GM18505 (cell line): Measurements from ENCODE around the gene FRMD4A.

Experiments used
- ATAC-seq: cut with Tn5 transposase; IDR thresholded peaks from one replicate; pipeline ENCODE4 v1.9.1; 2021; ENCODE audit not compliant: unreplicated experiment
- POLR2A ChIP-seq: IDR thresholded peaks from 4 replicates; pipeline ENCODE4 v1.6.1; 2011; ENCODE audit warnings: borderline replicate concordance; ENCODE audit not compliant: insufficient read depth, insufficient read length; ENCODE audit errors: extremely low read depth

Gene FRMD4A

GRCh38 chr10:14296065-14296709 lies 34.5 kb downstream of the FRMD4A start:
- no peak for TF ChIP-seq POLR2A
- ATAC-seq = no peak

- no peak for ATAC-seq
These were observed 36.2 kb downstream of the FRMD4A start for GRCh38 chr10:14294347-14295059.

GRCh38 chr10:14293526-14293925 lies 37.2 kb downstream of the FRMD4A start:
- ATAC-seq = no peak
- TF ChIP-seq POLR2A = no peak

More at GRCh38 chr10:14294347-14295059, 36.2 kb downstream of the FRMD4A start:
- TF ChIP-seq POLR2A = no peak

GRCh38 chr10:14291296-14291695 lies 39.4 kb downstream of the FRMD4A start:
- no peak for ATAC-seq
- TF ChIP-seq POLR2A = no peak

GRCh38 chr10:14285941-14286560 lies 44.7 kb downstream of the FRMD4A start:
- ATAC-seq = no peak
- TF ChIP-seq POLR2A = no peak

- ATAC-seq = no peak
- no peak for TF ChIP-seq POLR2A
These were observed 48.4 kb downstream of the FRMD4A start for GRCh38 chr10:14282276-14282675.

GRCh38 chr10:14278533-14278932 lies 52.2 kb downstream of the FRMD4A start:
- no peak for ATAC-seq
- no peak for TF ChIP-seq POLR2A

- TF ChIP-seq POLR2A = no peak
- no peak for ATAC-seq
These were observed 54.5 kb downstream of the FRMD4A start for GRCh38 chr10:14276210-14276609.

- TF ChIP-seq POLR2A = no peak
- ATAC-seq = no peak
These were observed 59.1 kb downstream of the FRMD4A start for GRCh38 chr10:14271621-14272020.

GRCh38 chr10:14270370-14270769 lies 60.4 kb downstream of the FRMD4A start:
- no peak for ATAC-seq
- no peak for TF ChIP-seq POLR2A

- no peak for ATAC-seq
- TF ChIP-seq POLR2A = no peak
These were observed 65.0 kb downstream of the FRMD4A start for GRCh38 chr10:14265709-14266108.

- ATAC-seq = no peak
These were observed 67.8 kb downstream of the FRMD4A start for GRCh38 chr10:14262836-14263425.

GRCh38 chr10:14261336-14261735 lies 69.4 kb downstream of the FRMD4A start:
- TF ChIP-seq POLR2A = no peak
- no peak for ATAC-seq

More at GRCh38 chr10:14262836-14263425, 67.8 kb downstream of the FRMD4A start:
- no peak for TF ChIP-seq POLR2A
